Ascending aorta (tissue), 2 donors: ENCODE measurements around the gene PTPRN2. TPM values are rescaled to one million over a fixed set of nuclear protein-coding genes. Genes with fewer than 3 reads are reported as not detected.
A peak's percentile ranks its signal among the peaks of the same experiment; 100 is the strongest.

ENCODE experiments used
- DNase-seq, 2 donors: peaks; one replicate each; pipeline ENCODE4 v3.0.0-alpha.2; 2019; ENCODE audit warnings: low spot score in 2 of 2
- H3K27ac ChIP-seq, 2 donors: fragments of 200-600 bp; sonication (generic); one replicate each; pipeline ENCODE4 v1.5.1; 2016 to 2017; ENCODE audit warnings: mild to moderate bottlenecking in 1 of 2
- H3K27me3 ChIP-seq: fragments of 200-600 bp; sonication (generic); one replicate; pipeline ENCODE4 v1.5.1; 2017
- H3K36me3 ChIP-seq, 2 donors: fragments of 200-600 bp; sonication (generic); one replicate each; pipeline ENCODE4 v1.5.1; 2016
- H3K4me1 ChIP-seq, 2 donors: fragments of 200-600 bp; sonication (generic); one replicate each; pipeline ENCODE4 v1.5.1; 2016 to 2017; ENCODE audit warnings: mild to moderate bottlenecking in 1 of 2
- H3K4me3 ChIP-seq, 2 donors: fragments of 200-600 bp; sonication (generic); one replicate each; pipeline ENCODE4 v1.5.1; 2016 to 2017; ENCODE audit warnings: mild to moderate bottlenecking in 1 of 2
- H3K9me3 ChIP-seq, 2 donors: fragments of 200-600 bp; sonication (generic); one replicate each; pipeline ENCODE4 v1.5.1; 2016
- CTCF ChIP-seq, 3 experiments: fragments of 200-600 bp in 2 of 3; fragments of 450-650 bp in 1 of 3; sonication (generic) in 2 of 3; IDR thresholded peaks; one replicate each; pipeline ENCODE4 v1.5.1; 2016 to 2019; ENCODE audit warnings: antibody characterized with exemption in 3 of 3, mild to moderate bottlenecking in 1 of 3, moderate library complexity in 1 of 3
- intact Hi-C: fragments of 100-400 bp; cut with DNase I; formaldehyde crosslinking; loops from one replicate; pipeline ENCODE4 v1.15.1; 2023
- total RNA-seq: library from RNA; depleted of rRNA; stranded (reverse); fragments of >200 nt; gene quantifications from one replicate; pipeline ENCODE4 v1.1.0, GENCODE V29; 2016

The PTPRN2 gene
- total RNA-seq, 1 donor from 2014 or later, result 7.3 TPM

- DNase-seq, result no peak
- peaks cover 10 to 13% of the 10 kb centered on the region in 2 donors for H3K4me1 ChIP-seq
- no peaks in the 10 kb centered on the region for H3K36me3 ChIP-seq
- peak overlapping the region; percentile 39 to 71 for H3K4me3 ChIP-seq
- H3K9me3 ChIP-seq, result no peaks in the 10 kb centered on the region
- no peak for TF ChIP-seq CTCF (IDR thresholded peaks at IDR 0.05)
- intact Hi-C loops, result no loop called here
- no peaks in the 10 kb centered on the region for H3K27me3 ChIP-seq
- no peak overlapping the region for H3K27ac ChIP-seq
Measured at GRCh38 chr7:158585721-158586498, 1.7 kb downstream of the PTPRN2 start.

- no peak for DNase-seq
- no peak overlapping the region for H3K27ac ChIP-seq
- H3K4me1 ChIP-seq, result peaks cover 10 to 13% of the 10 kb centered on the region in 2 donors
- TF ChIP-seq CTCF (IDR thresholded peaks at IDR 0.05), result no peak
- intact Hi-C loops, result no loop called here
- H3K9me3 ChIP-seq, result peaks cover 0 to 7% of the 10 kb centered on the region in 2 donors
- H3K27me3 ChIP-seq, result no peaks in the 10 kb centered on the region
- no peaks in the 10 kb centered on the region for H3K36me3 ChIP-seq
- no peak overlapping the region for H3K4me3 ChIP-seq
Measured at GRCh38 chr7:158584407-158584806, 3.2 kb downstream of the PTPRN2 start.

GRCh38 chr7:158583810-158584209 lies 3.8 kb downstream of the PTPRN2 start:
- no peak for TF ChIP-seq CTCF (IDR thresholded peaks at IDR 0.05)
- no peak overlapping the region for H3K4me3 ChIP-seq
- H3K36me3 ChIP-seq, result no peaks in the 10 kb centered on the region
- H3K4me1 ChIP-seq, result peaks cover 10 to 13% of the 10 kb centered on the region in 2 donors
- DNase-seq, result no peak
- H3K27ac ChIP-seq, result no peak overlapping the region
- no peaks in the 10 kb centered on the region for H3K27me3 ChIP-seq
- peaks cover 0 to 7% of the 10 kb centered on the region in 2 donors for H3K9me3 ChIP-seq
- intact Hi-C loops, result no loop called here

- no peaks in the 10 kb centered on the region for H3K36me3 ChIP-seq
- H3K4me1 ChIP-seq, result peaks cover 10 to 13% of the 10 kb centered on the region in 2 donors
- H3K4me3 ChIP-seq, result no peak overlapping the region
- intact Hi-C loops, result no loop called here
- DNase-seq, result no peak
- no peak overlapping the region for H3K27ac ChIP-seq
- TF ChIP-seq CTCF (IDR thresholded peaks at IDR 0.05), result no peak
- peaks cover 0 to 7% of the 10 kb centered on the region in 2 donors for H3K9me3 ChIP-seq
- H3K27me3 ChIP-seq, result no peaks in the 10 kb centered on the region
Measured at GRCh38 chr7:158583143-158583542, 4.5 kb downstream of the PTPRN2 start.

- H3K9me3 ChIP-seq, result peaks cover 0 to 7% of the 10 kb centered on the region in 2 donors
- TF ChIP-seq CTCF (IDR thresholded peaks at IDR 0.05), result no peak
- H3K27ac ChIP-seq, result no peak overlapping the region
Measured at GRCh38 chr7:158582089-158582456, 5.5 kb downstream of the PTPRN2 start.

More at GRCh38 chr7:158582089-158582456, 5.5 kb downstream of the PTPRN2 start:
- Histone ChIP-seq H3K27me3 (no peaks in the 10 kb centered on the region), H3K4me3 (no peak overlapping the region), H3K36me3 (no peaks in the 10 kb centered on the region), H3K4me1 (peaks cover 10 to 13% of the 10 kb centered on the region in 2 donors)
- intact Hi-C loops, result no loop called here
- DNase-seq, result no peak
